Measurements from ENCODE around the gene SHC3.

Gene SHC3

DNA sequence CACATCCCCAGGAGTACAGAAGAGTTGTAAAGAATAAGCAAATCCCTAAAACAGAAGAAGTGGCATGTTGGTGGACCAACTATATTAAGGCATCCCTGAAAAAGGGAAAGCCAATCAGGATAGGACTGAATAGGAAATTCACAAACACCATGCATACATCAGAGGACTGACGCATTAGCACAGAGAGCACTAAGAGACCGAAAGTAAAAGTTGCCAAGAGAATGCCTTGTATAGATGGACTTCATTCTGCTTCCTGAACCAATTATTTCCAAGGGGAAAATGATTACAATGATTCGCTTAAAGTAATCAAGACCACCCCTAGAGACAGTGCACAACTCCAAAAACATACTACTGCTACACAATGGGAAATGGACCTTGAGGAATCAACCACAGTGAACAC, 33.5 kb downstream of the SHC3 start:
- TF ChIP-seq, protein P1, sequence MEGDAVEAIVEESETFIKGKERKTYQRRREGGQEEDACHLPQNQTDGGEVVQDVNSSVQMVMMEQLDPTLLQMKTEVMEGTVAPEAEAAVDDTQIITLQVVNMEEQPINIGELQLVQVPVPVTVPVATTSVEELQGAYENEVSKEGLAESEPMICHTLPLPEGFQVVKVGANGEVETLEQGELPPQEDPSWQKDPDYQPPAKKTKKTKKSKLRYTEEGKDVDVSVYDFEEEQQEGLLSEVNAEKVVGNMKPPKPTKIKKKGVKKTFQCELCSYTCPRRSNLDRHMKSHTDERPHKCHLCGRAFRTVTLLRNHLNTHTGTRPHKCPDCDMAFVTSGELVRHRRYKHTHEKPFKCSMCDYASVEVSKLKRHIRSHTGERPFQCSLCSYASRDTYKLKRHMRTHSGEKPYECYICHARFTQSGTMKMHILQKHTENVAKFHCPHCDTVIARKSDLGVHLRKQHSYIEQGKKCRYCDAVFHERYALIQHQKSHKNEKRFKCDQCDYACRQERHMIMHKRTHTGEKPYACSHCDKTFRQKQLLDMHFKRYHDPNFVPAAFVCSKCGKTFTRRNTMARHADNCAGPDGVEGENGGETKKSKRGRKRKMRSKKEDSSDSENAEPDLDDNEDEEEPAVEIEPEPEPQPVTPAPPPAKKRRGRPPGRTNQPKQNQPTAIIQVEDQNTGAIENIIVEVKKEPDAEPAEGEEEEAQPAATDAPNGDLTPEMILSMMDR (IDR thresholded peaks at IDR 0.05; ENCODE audit: insufficient read depth, low read depth, low read length, missing control alignments) = no peak
- no peak overlapping the region for H3K4me3 ChIP-seq (ENCODE audit: low read depth, low read length)
- DNase-seq (ENCODE audit: low read depth) = no peak

DNA sequence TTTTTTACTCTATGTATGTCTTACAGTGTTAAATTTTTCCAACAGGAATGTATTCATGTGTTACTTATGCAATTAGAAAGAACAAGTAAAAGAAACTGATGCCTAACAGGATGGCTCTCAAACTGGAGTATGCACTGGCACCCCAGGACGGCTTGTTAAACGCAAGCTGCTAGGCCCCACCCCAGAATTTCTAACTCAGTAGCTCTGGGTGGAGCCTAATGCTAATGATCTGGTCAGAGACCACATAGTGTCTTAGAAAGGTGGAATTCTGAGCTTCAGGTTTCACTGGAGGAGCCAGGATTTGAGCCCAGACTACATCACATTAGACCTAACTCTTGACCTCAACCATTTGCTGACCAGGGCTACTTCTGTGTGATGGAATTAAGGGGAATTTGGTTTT, 34.4 kb downstream of the SHC3 start:
- no peak overlapping the region for H3K4me3 ChIP-seq (ENCODE audit: low read depth, low read length)
- DNase-seq (ENCODE audit: low read depth) = no peak
- TF ChIP-seq, protein P1 (IDR thresholded peaks at IDR 0.05; ENCODE audit: insufficient read depth, low read depth, low read length, missing control alignments) = no peak

DNA sequence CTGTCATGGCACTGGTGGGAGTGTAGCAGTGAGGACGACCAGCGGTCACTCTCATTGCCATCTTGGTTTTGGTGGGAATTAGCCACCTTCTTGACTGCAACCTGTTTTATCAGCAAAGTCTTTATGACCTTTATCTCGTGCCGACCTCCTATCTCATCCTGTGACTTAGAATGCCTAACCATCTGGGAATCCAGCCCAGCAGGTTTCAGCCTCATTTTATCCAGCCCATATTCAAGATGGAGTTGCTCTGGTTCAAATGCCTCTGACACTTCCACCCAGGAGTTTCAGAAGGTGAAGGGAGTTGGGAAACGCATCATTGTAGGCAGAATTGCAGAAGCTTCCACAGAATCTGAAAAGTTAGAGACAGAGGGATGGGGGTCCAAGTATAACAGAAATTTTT, 35.4 kb downstream of the SHC3 start:
- DNase-seq (ENCODE audit: low read depth) = no peak
- H3K4me3 ChIP-seq (ENCODE audit: low read depth, low read length) = no peak overlapping the region
- TF ChIP-seq, protein P1 (IDR thresholded peaks at IDR 0.05; ENCODE audit: insufficient read depth, low read depth, low read length, missing control alignments) = no peak

DNA sequence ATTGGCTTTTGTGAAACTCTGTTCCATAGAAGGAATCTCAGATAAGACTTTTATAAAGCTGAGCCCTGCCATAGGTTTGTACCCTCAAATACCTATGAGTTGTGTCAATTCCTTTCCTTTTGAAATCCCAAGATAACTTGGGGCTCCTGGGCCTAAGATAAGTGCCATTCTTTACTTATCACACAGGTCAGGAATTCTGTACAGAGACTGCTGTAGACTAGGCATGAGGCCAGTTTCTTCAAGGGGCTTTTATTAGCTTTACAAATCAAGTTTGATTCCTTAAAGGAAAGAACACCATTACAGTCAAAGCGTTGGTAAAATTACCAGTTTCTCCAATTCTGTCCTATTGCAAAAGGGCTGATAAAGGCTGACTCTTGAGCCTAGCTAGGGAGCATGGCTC, 39.2 kb downstream of the SHC3 start:
- TF ChIP-seq, protein P1 (IDR thresholded peaks at IDR 0.05; ENCODE audit: insufficient read depth, low read depth, low read length, missing control alignments) = no peak
- DNase-seq (ENCODE audit: low read depth) = no peak
- no peak overlapping the region for H3K4me3 ChIP-seq (ENCODE audit: low read depth, low read length)

DNA sequence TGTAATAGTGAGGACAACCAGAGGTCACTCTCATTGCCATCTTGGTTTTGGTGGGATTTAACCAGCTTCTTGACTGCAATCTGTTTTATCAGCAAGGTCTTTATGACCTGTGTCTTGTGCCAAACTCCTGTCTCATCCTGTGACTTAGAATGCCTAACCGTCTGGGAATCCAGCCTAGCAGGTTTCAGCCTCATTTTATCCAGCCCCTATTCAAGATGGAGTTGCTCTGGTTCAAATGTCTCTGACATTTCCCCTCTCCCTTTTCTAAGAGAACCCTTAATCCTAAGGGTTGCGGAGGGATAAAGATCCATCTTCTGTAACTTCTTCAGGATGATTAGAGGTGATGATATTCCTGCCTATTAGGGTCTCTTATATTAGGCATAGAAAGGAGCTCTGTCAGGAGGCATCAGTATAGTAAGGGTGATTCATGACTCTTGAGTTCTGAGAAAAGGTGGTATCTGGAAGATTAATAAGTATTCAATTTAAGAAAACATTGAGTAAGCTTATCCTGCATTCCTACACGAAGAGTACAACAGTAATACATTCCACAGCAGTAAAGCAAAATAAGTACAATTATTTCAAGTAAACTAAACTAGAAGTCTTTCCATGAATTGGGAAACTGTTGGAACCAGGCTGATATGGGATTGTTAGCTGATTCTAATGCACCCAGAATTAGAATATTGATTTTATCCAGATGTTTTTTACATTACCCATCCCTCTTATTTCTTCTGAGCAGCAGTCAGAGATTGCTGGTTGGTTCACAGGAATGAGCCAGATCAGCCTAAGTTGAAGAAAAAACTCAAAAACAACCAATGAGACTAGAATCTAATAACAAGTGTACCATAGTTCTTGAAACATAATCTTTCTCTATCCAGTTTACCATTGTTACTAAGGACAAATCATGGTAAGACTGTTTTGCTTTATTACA, 39.9 kb downstream of the SHC3 start:
- TF ChIP-seq, protein P1 (IDR thresholded peaks at IDR 0.05; ENCODE audit: insufficient read depth, low read depth, low read length, missing control alignments) = no peak
- H3K4me3 ChIP-seq (ENCODE audit: low read depth, low read length) = no peak overlapping the region
- DNase-seq (ENCODE audit: low read depth) = no peak

DNA sequence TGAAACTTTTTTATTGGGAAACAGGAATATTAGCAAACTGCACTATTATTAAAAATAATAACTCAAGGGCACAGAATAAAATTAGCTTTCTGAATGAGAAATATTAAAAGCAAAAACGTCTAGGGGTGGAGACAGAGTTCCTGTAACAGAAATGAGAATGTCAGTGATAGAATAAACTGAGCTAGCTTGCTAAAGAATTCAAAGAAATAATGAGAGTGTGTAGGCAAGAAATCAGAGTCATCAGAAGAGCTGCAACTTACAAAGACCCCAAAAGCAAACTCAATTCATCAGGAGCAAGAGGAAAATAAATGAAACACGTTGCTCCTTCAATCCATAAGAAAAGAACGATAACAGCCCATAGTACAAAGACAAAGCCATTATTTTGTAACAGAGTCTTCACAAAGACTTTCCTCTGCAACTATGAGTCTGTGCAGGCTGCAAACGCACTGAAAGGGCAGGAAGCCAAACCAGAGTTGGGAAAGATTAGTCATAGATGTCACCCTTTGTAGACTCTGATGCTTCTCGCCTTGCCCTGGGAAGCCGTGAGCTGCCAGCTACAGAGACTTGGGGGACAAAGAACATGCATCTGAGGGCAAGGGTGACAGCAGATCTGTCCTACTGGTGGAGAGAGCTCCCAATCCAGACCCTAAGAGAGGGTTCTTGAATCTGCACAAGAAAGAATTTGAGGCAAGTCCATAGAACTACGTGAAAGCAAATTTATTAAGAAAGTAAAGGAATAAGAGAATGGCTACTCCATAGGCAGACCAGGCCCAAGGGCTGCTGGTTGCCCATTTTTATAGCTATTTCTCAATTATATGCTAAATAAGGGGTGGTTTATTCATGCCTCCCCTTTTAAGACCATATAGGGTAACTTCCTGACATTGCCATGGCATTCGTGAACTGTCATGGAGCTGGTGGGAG, 40.8 kb downstream of the SHC3 start:
- TF ChIP-seq, protein P1 (IDR thresholded peaks at IDR 0.05; ENCODE audit: insufficient read depth, low read depth, low read length, missing control alignments) = no peak
- H3K4me3 ChIP-seq (ENCODE audit: low read depth, low read length) = no peak overlapping the region
- DNase-seq (ENCODE audit: low read depth) = no peak

All from GM12865 (cell line).